T-helper 1 cell (primary cell): Measurements from ENCODE around the gene KCNIP4.

Experiments used
- DNase-seq, 5 donors: peaks; one replicate each; pipeline ENCODE4 v3.0.0-alpha.2; 2012 to 2020

Gene KCNIP4

GRCh38 chr4:21554066-21554465 is 394.5 kb downstream of the KCNIP4 start:
- DNase-seq, result no peak

GRCh38 chr4:21552455-21552854 is 396.1 kb downstream of the KCNIP4 start:
- DNase-seq, result no peak

GRCh38 chr4:21544955-21545354 is 403.6 kb downstream of the KCNIP4 start:
- no peak for DNase-seq

- no peak for DNase-seq
Observed at GRCh38 chr4:21544415-21544814, 404.2 kb downstream of the KCNIP4 start.

GRCh38 chr4:21543514-21543913 is 405.1 kb downstream of the KCNIP4 start:
- no peak for DNase-seq

- DNase-seq, result no peak
Observed at GRCh38 chr4:21535898-21536297, 412.7 kb downstream of the KCNIP4 start.

- no peak for DNase-seq
Observed at GRCh38 chr4:21531048-21531447, 417.5 kb downstream of the KCNIP4 start.

GRCh38 chr4:21529214-21529613 is 419.4 kb downstream of the KCNIP4 start:
- DNase-seq, result no peak

- DNase-seq, result no peak
Observed at GRCh38 chr4:21522296-21522695, 426.3 kb downstream of the KCNIP4 start.

- no peak for DNase-seq
Observed at GRCh38 chr4:21517126-21517859, 431.3 kb downstream of the KCNIP4 start.

- DNase-seq, result no peak
Observed at GRCh38 chr4:21514022-21514694, 434.4 kb downstream of the KCNIP4 start.

- no peak for DNase-seq
Observed at GRCh38 chr4:21512353-21512752, 436.2 kb downstream of the KCNIP4 start.

- DNase-seq, result no peak
Observed at GRCh38 chr4:21507439-21507838, 441.1 kb downstream of the KCNIP4 start.

- DNase-seq, result no peak
Observed at GRCh38 chr4:21490682-21491081, 457.9 kb downstream of the KCNIP4 start.

GRCh38 chr4:21476757-21477156 is 471.8 kb downstream of the KCNIP4 start:
- DNase-seq, result no peak

- no peak for DNase-seq
Observed at GRCh38 chr4:21474195-21474594, 474.4 kb downstream of the KCNIP4 start.

GRCh38 chr4:21470535-21470934 is 478.0 kb downstream of the KCNIP4 start:
- DNase-seq, result no peak

GRCh38 chr4:21469438-21470300 is 478.9 kb downstream of the KCNIP4 start:
- DNase-seq, result no peak

GRCh38 chr4:21467551-21467950 is 481.0 kb downstream of the KCNIP4 start:
- DNase-seq, result no peak

- DNase-seq, result no peak
Observed at GRCh38 chr4:21457086-21457840, 491.3 kb downstream of the KCNIP4 start.

GRCh38 chr4:21454831-21455230 is 493.7 kb downstream of the KCNIP4 start:
- DNase-seq, result no peak

GRCh38 chr4:21454201-21454600 is 494.4 kb downstream of the KCNIP4 start:
- no peak for DNase-seq

GRCh38 chr4:21452931-21453330 is 495.6 kb downstream of the KCNIP4 start:
- no peak for DNase-seq
